ENCODE data around the gene TRAPPC3.

The TRAPPC3 gene

GRCh38 chr1:36126797-36127500 is 22.3 kb downstream of the TRAPPC3 start:
- no peak for DNase-seq (ENCODE audit: low read depth)
- TF ChIP-seq CTCF (IDR thresholded peaks at IDR 0.05; ENCODE audit: control insufficient read depth, insufficient read depth, low read depth, low read length, missing control alignments), result no peak
- no peak overlapping the region for H3K4me3 ChIP-seq (ENCODE audit: control insufficient read depth, low read depth, low read length)

GRCh38 chr1:36126005-36126716 is 23.1 kb downstream of the TRAPPC3 start:
- TF ChIP-seq CTCF (IDR thresholded peaks at IDR 0.05; ENCODE audit: control insufficient read depth, insufficient read depth, low read depth, low read length, missing control alignments), result no peak
- no peak for DNase-seq (ENCODE audit: low read depth)
- no peak overlapping the region for H3K4me3 ChIP-seq (ENCODE audit: control insufficient read depth, low read depth, low read length)

- peak within 1 kb of the TSS; percentile 6 for H3K4me3 ChIP-seq (ENCODE audit: control insufficient read depth, low read depth, low read length)
- DNase-seq (ENCODE audit: low read depth), result no peak
- TF ChIP-seq CTCF (IDR thresholded peaks at IDR 0.05; ENCODE audit: control insufficient read depth, insufficient read depth, low read depth, low read length, missing control alignments), result no peak
These were observed 23.9 kb downstream of the TRAPPC3 start, which contains the start of gene COL8A2 for GRCh38 chr1:36125129-36125991. Gene COL8A2 (minus strand): TSS chr1:36125222. CDS start chr1:36100242, 24,980 bp downstream.

GRCh38 chr1:36124404-36125128 is 24.7 kb downstream of the TRAPPC3 start:
- H3K4me3 ChIP-seq (ENCODE audit: control insufficient read depth, low read depth, low read length), result peak overlapping the region; percentile 6; the same call in 1 of the 2 replicates
- no peak for TF ChIP-seq CTCF (IDR thresholded peaks at IDR 0.05; ENCODE audit: control insufficient read depth, insufficient read depth, low read depth, low read length, missing control alignments)
- no peak for DNase-seq (ENCODE audit: low read depth)

GRCh38 chr1:36123356-36123755 is 25.9 kb downstream of the TRAPPC3 start:
- DNase-seq (ENCODE audit: low read depth), result no peak
- TF ChIP-seq CTCF (IDR thresholded peaks at IDR 0.05; ENCODE audit: control insufficient read depth, insufficient read depth, low read depth, low read length, missing control alignments), result no peak
- no peak overlapping the region for H3K4me3 ChIP-seq (ENCODE audit: control insufficient read depth, low read depth, low read length)

Measured in AG09309 (cell line).